Measurements from ENCODE around the gene TSPY4.
"Not testable (repeated sequence)": the region's sequence is repeated elsewhere in the genome, so short reads cannot be mapped to it uniquely, and the experiment has no call there.

The TSPY4 gene

GRCh38 chrY:9337164-9337563, at the start of gene TSPY4:
TSS of gene TSPY4 (plus strand) at chrY:9337464. CDS start at chrY:9337510, 46 bp downstream.
- not testable (repeated sequence) for DNase-seq

GRCh38 chrY:9320996-9321395, 16.3 kb upstream of the TSPY4 start:
- no peak for DNase-seq

GRCh38 chrY:9357497-9357896, 20.2 kb downstream of the TSPY4 start, which contains the start of gene TSPY8:
TSS of gene TSPY8 (plus strand) at chrY:9357797. CDS start at chrY:9357843, 46 bp downstream.
- not testable (repeated sequence) for DNase-seq

Data from NCI-H1694 (cell line).